Inferior parietal cortex (tissue), 1 donor: Measurements from ENCODE around the gene CCDC81.
"Not testable (repeated sequence)": the region's sequence is repeated elsewhere in the genome, so short reads cannot be mapped to it uniquely, and the experiment has no call there.

Source experiments
- DNase-seq: peaks from one replicate; pipeline ENCODE4 v3.0.0-alpha.2; 2016; ENCODE audit errors: extremely low spot score

Gene CCDC81

DNA sequence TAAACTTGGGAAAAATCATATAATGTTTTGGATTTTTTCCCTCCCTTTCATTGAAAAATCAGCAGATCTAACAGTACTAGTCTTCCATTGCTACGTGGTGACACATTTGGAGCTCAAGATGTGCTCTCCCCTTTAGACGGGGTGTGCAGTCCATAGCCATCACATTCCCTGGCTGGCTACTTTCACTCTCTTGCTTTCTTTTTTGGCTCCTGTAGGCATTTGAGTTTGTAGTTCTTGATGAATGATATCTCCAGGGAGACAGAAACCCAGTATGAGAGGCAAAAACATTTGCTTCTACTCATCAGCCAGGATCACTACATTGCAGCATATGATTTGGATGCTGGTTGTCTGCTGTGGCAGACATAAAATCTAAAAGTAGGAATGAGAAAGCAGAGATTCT, 12.1 kb downstream of the CCDC81 start:
- DNase-seq, result no peak

DNA sequence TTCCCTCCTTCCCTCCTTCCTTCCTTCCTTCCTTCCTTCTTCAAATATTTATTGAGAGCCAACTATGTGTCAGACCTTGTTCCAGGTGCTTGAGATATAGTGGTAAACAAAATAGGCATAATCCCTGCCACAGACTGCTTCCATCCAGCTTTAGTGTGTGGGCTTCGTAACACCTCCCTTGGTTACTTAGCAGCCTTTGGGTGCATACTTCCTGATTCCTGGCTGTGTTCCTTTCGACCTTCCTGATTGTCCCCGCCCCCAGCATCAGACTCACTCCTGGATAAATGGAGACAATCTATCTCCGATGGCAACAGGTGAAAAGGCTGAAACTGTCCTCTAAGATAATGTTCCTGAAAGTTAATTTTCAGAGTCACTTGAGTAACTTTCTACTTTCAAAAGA, 13.5 kb downstream of the CCDC81 start:
- no peak for DNase-seq

DNA sequence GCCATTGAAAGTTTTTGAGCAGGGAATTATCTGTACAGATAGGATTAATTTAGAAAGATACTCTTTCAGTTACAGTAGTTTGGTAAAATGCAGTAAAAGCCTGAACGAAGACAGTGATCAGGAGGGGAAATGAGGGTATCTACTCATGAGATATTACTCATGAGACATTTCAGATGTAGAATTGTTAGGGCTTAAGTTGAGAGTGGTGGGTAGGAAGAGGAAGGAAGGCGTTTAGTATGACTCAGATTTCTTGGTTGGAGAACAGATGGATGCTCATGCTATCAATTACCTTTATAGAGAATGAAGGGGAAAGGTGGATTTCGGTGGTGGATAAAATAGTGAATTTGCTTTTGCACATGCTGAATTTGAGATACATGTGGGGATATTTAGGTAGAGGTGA, 15.8 kb downstream of the CCDC81 start:
- DNase-seq, result no peak

DNA sequence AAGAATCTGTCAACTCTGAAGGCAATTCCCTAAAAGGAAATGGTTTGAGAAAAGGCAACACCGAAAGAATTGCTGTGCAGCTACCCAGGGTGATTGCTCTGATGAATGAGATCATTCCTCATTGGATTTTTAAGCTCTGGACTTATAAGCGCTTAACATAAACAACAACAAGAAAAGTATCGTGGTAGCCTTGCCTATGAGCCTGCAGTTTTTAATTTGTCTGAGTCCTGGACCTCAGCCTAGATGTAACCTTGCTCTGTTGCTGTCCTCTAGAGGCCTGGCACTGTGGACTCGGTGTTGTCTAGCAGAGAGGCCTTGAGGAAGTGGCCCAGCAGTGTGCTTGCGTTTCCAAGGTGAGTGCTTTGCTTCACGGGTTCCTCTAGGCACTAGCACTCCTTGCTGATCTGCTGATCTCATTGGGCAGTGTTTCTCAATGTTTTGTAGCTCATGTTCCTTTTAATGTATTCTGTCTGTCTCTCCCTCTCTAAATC, 20.4 kb downstream of the CCDC81 start:
- no peak for DNase-seq

DNA sequence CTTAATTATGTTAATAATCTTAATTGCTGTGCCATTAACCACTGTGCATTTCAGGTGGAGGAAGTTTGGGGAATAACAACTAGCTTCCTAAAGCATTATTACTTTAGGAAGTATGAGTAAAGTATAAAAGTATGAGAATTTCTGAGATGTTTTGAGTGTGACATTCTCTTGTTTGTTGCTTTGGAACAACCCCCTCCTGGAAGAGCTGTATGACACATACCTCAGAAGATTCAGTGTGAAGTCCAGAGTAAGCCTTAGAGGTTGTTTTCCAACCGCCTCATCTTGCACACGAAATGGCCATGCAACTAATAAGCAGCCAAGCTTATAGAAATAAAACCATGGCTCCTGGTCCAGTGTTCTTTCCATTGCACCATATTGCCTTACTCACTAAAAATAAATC, 21.7 kb downstream of the CCDC81 start:
- no peak for DNase-seq

DNA sequence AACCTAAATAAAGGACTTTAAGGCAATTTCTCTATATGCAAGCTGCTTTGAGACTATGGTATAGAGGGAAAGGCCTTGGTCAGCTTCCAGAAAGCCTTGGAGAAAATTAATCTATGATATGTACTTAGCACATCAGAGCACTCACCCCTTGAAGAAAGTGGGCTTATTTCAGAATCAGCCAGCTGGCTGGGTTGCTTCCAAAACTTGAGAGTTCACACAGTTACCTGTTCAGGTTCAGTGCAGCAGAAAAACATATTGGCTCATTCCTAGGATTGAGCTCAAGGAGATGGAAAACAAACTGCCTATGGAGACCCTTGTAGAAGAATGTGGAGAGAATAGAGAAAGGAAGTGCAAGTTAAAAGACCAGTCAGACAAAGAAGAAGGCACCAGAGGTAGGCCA, 22.7 kb downstream of the CCDC81 start:
- DNase-seq, result no peak

DNA sequence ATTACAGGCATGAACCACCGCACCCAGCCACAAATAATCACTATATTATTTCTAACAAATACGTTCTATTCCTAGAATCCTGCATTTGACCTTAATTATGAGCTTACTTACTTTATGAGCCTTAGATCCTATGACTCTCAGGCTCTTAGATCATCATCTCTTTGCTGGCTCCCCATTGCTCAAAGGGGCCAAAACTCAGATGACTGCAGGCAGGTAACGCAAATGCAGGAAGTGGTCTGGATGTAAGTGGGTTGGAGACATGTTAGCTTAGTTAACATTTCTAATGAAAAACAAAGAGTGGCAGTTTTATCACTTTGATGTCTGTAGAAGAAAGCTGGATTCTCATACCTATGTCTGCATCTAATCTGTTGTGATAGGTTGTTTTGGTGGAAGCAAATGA, 23.4 kb downstream of the CCDC81 start:
- DNase-seq, result no peak

DNA sequence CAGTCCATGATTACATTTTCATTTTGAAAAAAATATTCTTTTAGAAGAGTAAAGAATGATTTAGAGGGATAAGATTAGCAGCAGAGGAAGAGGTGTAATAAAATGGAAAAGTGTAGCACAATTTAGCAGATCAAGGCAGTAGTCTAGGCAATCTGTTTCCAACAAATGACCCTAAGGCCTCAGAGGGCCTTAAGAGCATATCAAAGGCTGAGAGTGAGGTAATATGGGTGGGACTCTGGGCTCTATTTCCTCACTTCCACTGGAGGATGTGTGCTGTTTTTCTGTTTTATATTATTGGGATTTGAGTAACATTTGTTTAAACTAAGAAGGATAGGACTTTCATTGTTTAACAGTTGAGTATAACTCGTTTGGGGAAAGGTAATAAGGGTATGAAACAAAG, 28.8 kb downstream of the CCDC81 start:
- no peak for DNase-seq

DNA sequence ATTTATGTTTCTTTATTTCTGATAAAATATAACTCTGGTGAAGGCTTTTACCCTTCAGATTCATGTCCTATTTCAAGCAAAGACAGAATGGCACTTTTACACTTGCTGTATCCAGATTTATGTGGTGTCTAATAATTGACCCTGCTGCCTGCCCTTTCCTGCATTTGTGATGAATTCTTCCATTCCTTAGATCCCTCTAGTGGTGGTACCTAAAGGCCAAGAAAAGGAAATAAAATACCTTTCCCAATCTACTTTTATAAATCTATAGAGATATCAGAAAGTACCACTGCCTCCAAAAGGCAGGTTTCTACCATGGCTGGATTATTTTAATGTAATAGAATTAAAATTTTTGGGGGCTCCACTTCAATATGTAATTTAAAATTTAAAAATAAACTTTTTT, 34.2 kb downstream of the CCDC81 start:
- DNase-seq, result no peak

DNA sequence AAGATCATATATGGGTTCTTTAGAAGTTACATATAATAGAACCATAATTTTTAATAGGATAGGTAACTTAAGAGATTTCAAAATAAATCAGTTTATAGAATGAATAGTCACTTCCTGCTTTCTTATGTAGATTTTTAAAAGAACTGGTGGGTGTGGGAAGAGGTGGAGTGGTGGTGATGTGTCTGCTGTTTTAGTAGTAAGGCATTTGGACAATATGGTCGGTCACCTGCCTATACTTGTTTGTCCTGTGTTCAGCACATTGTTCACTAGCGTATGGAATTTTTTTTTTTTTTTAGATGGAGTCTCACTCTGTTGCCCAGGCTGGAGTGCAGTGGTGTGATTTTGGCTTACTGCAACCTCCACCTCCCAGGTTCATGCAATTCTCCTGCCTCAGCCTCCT, 39.3 kb downstream of the CCDC81 start:
- DNase-seq, result no peak

DNA sequence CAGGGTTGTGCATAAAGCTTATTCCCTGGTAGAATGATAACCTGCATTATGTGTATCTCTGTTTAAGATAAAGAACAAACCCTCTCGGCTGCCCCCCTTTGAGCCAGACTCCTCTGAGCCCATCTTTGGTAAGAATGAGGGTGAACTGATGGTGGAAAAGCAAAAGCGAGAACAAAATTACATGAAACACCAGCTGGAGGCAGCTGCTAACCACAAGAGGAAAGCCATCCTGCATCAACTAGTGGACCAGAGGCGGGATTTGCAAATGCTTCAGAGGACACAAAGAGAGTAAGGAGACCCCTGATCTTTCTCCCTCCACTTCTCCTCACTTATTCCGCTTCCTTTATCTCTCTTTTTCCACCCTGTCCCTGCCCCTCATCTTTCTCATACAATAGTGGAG, 40.3 kb downstream of the CCDC81 start:
- DNase-seq, result no peak

DNA sequence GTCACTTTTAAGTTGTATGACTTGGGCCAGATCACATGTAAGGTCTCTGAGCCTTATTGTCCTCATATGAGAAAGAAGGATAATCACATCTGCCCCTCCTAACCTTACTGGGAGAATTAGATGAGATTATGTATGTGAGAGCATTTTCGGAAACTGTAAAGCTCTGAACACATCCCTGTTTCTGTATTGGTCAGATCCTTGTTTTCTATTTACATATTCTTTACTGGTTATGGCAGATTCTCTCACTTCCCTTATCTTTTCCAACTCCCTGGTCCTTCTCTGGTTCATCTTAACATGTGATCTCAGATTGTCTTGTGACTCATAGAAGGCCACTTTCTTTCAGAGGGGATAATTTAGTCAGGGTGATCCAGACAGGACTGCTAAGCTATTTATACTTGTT, 41.8 kb downstream of the CCDC81 start:
- DNase-seq, result no peak

DNA sequence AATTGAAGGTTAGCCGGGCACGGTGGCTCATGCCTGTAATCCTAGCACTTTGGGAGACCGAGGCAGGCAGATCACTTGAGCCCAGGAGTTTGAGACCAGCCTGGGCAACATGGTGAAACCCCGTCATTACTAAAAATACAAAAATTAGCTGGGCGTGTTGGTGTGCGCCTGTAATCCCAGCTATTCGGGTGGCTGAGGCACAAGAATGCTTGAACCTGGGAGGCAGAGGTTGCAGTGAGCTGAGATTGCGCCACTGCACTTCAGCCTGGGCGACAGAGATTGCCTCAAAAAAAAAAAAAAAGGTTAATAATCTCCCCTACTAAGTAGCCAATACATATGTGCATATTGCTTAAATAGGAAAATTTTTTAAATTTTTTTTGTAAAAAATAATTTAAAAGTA, 42.3 kb downstream of the CCDC81 start:
- DNase-seq, result not testable (repeated sequence)

DNA sequence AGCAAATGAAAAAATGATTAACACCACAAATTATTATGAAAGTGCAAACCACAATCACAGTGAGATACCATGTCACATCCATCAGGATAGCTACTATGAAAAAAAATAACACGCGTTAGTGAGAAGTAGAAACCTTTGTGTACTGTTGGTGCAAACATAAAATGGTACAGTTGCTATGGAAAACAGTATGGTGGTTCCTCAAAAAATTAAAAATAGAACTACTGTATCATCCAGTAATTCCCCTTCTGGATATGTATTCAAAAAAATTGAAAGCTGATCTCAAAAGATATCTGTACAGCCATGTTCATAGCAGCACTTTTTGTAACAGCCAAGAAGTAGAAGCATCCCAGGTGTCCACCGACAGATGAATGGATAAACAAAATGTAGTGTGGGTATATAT, 43.4 kb downstream of the CCDC81 start:
- DNase-seq, result no peak

DNA sequence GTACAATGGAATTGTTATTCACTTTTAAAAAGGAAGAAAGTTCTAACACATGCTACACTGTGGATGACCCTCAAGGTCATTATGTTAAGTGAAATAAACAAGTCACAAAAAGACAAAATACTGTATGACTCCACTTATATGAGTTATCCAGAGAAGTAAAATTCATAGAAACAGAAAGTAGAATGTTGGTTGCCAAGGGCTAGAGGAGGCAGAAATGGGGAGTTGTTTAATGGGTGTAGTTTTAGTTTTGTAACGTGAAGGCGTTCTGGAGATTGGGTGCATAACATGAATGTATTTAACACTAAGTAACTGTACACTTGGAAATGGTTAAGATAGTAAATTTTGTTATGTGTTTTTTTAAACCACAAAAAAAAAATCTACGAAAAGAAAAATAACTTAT, 43.8 kb downstream of the CCDC81 start:
- no peak for DNase-seq

DNA sequence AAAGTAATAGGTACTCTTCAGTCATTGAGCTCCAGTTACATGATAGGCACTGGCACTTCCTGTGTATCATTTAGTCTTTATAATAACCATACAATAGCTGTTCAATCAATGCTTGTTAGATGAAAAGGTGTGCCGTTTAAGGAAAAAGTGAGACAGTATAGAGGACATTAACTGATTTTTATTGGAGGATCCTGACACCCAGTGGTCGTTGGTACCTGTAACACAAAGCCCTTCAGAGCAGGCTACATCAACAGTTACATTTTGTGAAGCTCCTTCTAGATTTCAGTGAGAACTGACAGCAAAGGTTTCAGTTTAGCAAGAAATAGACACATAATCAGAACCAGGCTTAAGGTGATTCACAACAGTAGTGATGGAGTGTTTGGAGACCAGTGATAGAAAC, 44.2 kb downstream of the CCDC81 start:
- no peak for DNase-seq

DNA sequence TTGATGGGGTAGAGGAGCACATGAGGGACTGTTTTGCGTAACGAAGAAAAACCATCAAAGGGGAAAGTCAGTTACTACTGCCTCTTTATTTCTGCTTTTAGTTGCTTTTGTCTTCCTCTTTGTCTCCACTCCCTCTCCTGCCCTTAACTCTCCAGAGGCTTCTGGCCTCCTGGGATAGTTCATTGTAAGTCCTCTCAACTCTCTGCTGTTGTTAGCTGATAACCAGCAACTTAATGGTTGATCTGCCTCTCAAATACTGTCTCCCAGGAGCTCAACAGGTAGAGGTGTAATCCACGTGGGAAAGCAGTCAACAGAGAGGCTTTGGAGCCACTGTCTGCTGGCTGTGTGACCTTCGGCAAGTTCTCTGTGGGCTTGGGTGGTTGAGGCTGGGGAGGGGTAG, 47.3 kb downstream of the CCDC81 start:
- no peak for DNase-seq

DNA sequence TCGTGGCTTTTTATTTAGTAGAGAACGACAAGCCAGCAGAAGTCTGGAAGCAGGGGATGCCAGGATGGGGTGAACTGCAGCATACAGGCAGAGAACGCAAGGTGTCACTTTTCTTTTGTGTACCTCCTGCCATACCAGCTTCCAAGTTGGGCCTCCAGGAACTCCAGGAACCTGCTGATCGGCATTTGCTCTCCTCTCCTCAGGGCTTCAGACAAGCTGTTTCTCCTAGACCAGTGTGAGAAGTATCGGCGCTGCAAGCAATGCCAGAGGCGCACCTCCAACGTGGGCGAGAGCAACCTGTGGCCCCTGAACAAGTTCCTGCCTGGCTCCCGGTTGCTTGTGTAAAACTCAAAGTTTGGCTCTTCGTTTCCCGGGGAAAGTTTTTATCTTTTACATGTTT, 47.7 kb downstream of the CCDC81 start:
- DNase-seq, result no peak

DNA sequence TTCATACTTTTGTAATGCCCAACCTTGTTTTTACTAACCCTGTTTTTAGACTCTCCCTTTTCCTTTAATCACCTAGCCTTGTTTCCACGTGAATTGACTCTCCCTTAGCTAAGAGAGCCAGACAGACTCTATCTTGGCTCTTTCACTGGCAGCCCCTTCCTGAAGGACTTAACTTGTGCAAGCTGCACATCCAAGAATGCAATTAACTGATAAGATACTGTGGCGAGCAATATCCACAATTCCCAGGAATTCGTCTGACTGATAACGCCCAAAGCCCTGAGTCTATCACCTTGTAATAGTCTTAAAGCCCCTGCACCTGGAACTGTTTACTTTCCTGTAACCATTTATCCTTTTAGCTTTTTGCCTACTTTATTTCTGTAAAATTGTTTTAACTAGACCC, 48.8 kb downstream of the CCDC81 start:
- not testable (repeated sequence) for DNase-seq

DNA sequence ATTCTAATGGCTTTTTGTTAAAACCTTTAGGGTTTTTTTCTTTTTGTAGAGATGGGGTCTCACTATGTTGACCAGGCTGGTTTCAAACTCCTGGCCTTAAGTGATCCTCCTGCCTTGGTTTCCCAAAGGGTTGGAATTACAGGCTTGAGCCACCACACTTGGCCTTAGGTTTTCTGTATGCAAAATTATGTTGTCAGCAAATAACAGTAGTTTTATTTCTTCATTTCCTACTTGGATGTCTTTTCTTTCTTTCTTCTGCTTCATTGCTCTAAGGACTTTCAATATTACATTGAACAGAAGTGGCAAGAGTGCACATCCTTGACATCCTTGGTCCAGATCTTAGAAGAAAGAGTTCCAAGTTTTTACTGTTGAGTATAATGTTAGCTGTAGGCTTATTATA, 52.8 kb downstream of the CCDC81 start:
- no peak for DNase-seq

DNA sequence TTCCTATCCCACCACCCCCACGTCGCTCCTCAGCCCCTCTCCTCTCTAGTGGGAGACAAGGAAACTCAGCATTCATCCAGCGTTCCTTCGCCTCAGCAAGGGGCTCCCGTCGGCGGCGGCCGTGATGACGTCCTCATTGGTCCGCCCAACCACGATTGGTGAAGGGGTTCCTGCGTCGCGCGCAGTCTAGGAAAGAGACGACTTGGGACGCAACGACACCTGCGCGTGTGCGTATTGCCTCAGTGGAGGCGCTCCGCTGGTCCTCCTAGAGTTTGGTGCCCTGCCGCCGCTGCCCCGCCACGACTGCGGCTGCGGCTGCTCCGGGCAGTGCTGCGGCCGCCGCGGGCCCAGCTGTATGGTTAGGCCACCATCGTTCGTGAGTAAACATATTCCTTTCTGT, 56.6 kb downstream of the CCDC81 start:
- no peak for DNase-seq

DNA sequence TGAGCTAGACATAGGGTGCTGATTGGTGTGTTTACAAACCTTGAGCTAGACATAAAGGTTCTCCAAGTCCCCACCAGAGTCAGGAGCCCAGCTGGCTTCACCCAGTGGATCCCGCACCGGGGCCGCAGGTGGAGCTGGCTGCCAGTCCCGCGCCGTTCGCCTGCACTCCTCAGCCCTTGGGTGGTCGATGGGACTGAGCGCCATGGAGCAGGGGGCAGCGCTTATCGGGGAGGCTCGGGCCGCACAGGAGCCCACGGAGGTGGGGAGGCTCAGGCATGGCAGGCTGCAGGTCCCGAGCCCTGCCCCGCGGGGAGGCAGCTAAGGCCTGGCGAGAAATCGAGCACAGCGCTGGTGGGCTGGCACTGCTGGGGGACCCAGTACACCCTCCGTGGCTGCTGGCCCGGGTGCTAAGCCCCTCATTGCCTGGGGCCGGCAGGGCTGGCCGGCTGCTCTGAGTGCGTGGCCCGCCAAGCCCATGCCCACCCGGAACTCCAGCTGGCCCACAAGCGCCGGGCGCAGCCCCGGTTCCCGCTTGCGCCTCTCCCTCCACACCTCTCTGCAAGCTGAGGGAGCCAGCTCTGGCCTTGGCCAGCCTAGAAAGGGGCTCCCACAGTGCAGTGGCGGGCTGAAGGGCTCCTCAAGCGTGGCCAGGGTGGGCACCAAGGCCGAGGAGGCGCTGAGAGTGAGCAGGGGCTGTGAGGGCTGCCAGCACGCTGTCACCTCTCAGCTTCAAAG, 58.8 kb downstream of the CCDC81 start:
- not testable (repeated sequence) for DNase-seq

DNA sequence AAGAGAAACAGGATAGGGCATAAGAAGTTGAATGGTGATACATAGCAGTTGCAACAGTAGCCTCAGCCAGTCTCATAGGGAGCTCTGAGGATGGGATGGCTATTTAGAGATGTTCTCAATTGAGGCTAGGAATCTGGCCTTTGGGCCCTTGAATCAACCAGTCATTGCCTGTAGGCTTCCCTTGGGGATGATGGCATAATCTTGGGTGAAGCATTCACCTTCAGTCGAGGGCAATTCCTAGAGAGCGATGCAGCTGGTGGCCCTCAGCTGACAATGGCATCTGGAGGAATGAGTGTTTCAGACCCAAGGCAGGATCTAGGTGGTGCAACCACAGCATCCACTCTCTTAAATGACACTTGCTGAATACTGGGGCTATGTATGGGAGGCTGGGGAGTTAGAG, 61.0 kb downstream of the CCDC81 start:
- no peak for DNase-seq

DNA sequence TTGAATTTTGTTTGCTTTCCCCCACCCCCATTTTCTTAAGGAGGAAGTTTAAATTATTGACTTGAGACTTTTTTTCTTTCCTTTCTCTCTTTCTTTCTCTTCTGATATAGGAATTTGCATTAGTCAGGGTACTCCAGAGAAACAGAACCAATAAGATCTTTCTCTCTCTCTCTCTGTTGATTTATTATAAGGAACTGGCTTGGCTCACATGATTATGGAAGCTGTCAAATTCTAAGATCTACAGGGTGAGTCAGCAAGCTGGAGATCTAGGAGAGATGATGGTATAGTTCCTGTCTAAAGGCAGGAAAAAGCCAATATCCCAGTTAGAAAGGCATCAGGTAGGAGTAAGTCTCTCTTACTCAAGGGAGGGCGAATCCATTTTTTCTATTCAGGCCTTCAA, 64.0 kb downstream of the CCDC81 start:
- no peak for DNase-seq
